ENCODE results near the gene GNRH2.

GRCh38 chr20:3051385-3052019 lies 8.1 kb downstream of the GNRH2 start:
- TF ChIP-seq CTCF (IDR thresholded peaks at IDR 0.05) (no peak), POLR2A (IDR thresholded peaks at IDR 0.05) (no peak)
